ENCODE measurements around the gene OPTN.
A peak's percentile ranks its signal among the peaks of the same experiment; 100 is the strongest.
"Not testable (repeated sequence)": the region's sequence is repeated elsewhere in the genome, so short reads cannot be mapped to it uniquely, and the experiment has no call there.

OPTN gene

GRCh38 chr10:13136651-13137050 lies 36.7 kb downstream of the OPTN start:
- DNase-seq, result no peak

- DNase-seq, result no peak
Observed at GRCh38 chr10:13139150-13139549, 39.2 kb downstream of the OPTN start.

GRCh38 chr10:13139676-13140075 lies 39.7 kb downstream of the OPTN start:
- DNase-seq, result no peak

GRCh38 chr10:13140627-13141190 lies 40.7 kb downstream of the OPTN start:
- no peak for DNase-seq

- DNase-seq, result no peak
Observed at GRCh38 chr10:13143766-13144165, 43.8 kb downstream of the OPTN start.

- no peak for DNase-seq
Observed at GRCh38 chr10:13144814-13145213, 44.9 kb downstream of the OPTN start.

- no peak for DNase-seq
Observed at GRCh38 chr10:13146379-13146778, 46.4 kb downstream of the OPTN start.

GRCh38 chr10:13147161-13147560 lies 47.2 kb downstream of the OPTN start:
- no peak for DNase-seq

GRCh38 chr10:13152296-13152695 lies 52.3 kb downstream of the OPTN start:
- no peak for DNase-seq

- not testable (repeated sequence) for DNase-seq
Observed at GRCh38 chr10:13155860-13156259, 55.9 kb downstream of the OPTN start.

GRCh38 chr10:13158401-13158800 lies 58.4 kb downstream of the OPTN start:
- DNase-seq, result peak; percentile 1

GRCh38 chr10:13160934-13161856 lies 61.2 kb downstream of the OPTN start, which contains the start of gene MCM10:
Gene MCM10 (plus strand): TSS chr10:13161558. CDS start chr10:13164203, 2,645 bp downstream.
- DNase-seq, result peak; percentile 98

GRCh38 chr10:13161857-13162271 lies 61.9 kb downstream of the OPTN start:
- DNase-seq, result no peak

- no peak for DNase-seq
Observed at GRCh38 chr10:13163859-13164258, 63.9 kb downstream of the OPTN start.

- DNase-seq, result no peak
Observed at GRCh38 chr10:13165177-13165576, 65.2 kb downstream of the OPTN start.

GRCh38 chr10:13167568-13167967 lies 67.6 kb downstream of the OPTN start:
- DNase-seq, result no peak

GRCh38 chr10:13168781-13169180 lies 68.8 kb downstream of the OPTN start:
- DNase-seq, result no peak

GRCh38 chr10:13173616-13174015 lies 73.7 kb downstream of the OPTN start:
- no peak for DNase-seq

GRCh38 chr10:13180788-13181187 lies 80.8 kb downstream of the OPTN start:
- no peak for DNase-seq

GRCh38 chr10:13182424-13182823 lies 82.5 kb downstream of the OPTN start:
- no peak for DNase-seq

GRCh38 chr10:13183625-13184024 lies 83.7 kb downstream of the OPTN start:
- no peak for DNase-seq

GRCh38 chr10:13184276-13184675 lies 84.3 kb downstream of the OPTN start:
- no peak for DNase-seq

GRCh38 chr10:13184730-13185514 lies 85.0 kb downstream of the OPTN start:
- no peak for DNase-seq

All from CD4-positive, alpha-beta T cell treated with Interferon gamma for 1 hour (primary cell).